HFF-Myc (cell line): ENCODE data around the gene PDE3B.

Source experiments
- DNase-seq: peaks from one replicate; pipeline ENCODE4 v3.0.0-alpha.2; 2011; ENCODE audit warnings: low read depth; ENCODE audit errors: extremely low read depth
- H3K4me3 ChIP-seq: replicated peaks from 2 replicates; pipeline ENCODE4 v1.5.1; 2011; ENCODE audit warnings: low read depth, mild to moderate bottlenecking, control low read depth, low read length
- TF ChIP-seq, protein P1 (sequence below): IDR thresholded peaks from 2 replicates; pipeline ENCODE4 v1.5.1; 2012; ENCODE audit warnings: mild to moderate bottlenecking, low read depth, low read length, control low read depth; ENCODE audit errors: missing control alignments

The PDE3B gene

DNA sequence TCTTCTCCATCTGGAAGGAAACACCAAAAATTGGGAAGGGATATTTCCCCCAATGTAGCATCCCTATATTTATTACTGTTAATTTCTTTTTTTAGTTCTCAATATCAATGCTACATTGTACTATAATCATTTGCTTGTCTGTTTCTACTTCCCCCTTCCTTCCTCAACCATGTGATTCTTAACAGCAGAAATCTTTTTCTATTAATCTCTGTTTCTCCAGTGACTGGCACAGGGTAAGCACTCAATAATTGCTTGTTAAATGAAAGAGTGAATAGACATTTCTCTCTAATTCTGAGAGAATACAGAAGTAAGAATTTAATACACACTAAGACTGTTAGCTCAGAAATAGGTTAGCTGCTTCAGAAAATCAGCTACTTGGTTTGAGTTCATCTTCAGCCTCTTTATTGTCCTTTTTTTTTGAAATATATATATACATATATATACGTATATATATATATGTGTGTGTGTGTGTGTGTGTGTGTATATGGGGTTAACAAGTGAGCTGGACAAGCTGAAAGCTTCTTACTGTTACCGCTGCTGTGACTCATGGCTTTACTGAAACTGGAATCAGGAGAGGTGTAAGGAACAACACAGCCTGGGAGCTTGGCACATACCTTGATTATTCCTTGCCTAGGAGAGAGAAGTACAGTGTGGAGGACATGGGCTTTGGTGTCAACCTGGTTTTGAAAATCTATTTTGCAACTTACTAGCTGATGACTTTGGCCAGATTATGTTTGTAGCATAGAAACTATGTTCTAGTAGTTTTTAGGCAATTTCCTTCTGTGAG is 26.2 kb upstream of the PDE3B start:
- H3K4me3 ChIP-seq: no peak overlapping the region
- TF ChIP-seq, protein P1, sequence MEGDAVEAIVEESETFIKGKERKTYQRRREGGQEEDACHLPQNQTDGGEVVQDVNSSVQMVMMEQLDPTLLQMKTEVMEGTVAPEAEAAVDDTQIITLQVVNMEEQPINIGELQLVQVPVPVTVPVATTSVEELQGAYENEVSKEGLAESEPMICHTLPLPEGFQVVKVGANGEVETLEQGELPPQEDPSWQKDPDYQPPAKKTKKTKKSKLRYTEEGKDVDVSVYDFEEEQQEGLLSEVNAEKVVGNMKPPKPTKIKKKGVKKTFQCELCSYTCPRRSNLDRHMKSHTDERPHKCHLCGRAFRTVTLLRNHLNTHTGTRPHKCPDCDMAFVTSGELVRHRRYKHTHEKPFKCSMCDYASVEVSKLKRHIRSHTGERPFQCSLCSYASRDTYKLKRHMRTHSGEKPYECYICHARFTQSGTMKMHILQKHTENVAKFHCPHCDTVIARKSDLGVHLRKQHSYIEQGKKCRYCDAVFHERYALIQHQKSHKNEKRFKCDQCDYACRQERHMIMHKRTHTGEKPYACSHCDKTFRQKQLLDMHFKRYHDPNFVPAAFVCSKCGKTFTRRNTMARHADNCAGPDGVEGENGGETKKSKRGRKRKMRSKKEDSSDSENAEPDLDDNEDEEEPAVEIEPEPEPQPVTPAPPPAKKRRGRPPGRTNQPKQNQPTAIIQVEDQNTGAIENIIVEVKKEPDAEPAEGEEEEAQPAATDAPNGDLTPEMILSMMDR: no peak
- no peak for DNase-seq

DNA sequence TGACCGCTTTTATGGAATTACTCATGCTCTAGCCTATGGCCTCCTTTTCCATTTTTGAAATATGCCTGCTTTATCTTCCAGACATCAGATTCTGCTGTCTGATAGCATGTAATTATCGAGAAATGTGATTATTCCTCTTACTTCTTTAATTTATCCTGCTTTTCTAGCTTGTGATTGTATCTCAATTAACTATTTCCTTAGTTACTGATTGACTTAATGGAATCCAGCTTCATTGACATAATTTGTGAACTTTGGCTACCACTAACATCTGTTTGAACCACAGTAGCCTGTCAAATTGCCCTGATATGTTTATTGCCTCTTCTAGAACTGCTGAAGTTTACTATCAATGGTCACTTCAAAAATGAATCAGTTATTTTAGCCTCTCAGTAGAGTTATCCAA is 25.5 kb upstream of the PDE3B start:
- H3K4me3 ChIP-seq: no peak overlapping the region
- TF ChIP-seq, protein P1: no peak
- no peak for DNase-seq

GRCh38 chr11:14619603-14620531 is 23.7 kb upstream of the PDE3B start:
- no peak overlapping the region for H3K4me3 ChIP-seq
- no peak for DNase-seq
- TF ChIP-seq, protein P1: no peak

- no peak overlapping the region for H3K4me3 ChIP-seq
- TF ChIP-seq, protein P1: no peak
- no peak for DNase-seq
Measured at GRCh38 chr11:14622223-14622954, 21.2 kb upstream of the PDE3B start.

- H3K4me3 ChIP-seq: no peak overlapping the region
- TF ChIP-seq, protein P1: no peak
- no peak for DNase-seq
Measured at GRCh38 chr11:14623036-14623435, 20.6 kb upstream of the PDE3B start.

DNA sequence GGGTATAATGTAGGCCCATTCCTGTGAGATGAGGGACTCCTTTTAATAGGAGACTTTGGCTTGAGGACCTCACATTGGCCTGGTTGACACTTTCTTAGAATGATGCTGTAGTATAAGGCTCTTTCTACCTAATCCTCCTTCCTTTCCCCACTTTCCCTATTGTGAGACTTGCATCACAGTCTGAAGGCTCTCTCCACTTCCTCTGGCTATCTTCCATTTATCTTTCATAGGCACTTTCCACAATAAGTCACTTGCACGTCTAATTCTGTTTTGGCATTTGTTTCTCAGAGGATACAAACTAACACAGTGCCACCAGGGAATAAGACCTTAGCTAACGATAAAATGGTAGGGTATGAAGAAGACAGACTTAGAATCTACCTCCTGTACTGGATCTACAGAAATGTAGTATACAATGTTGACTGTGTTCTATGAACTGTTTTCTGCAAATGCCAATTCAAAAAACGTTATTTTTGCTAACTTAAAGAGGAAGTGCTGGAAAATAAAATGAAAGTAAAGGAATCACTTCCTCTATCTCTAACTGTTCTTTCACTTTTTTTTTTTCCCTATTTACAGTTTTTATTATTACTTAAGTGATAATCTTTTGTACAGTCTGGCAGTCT is 17.9 kb upstream of the PDE3B start:
- H3K4me3 ChIP-seq: no peak overlapping the region

More for the DNA sequence above, 17.9 kb upstream of the PDE3B start:
- TF ChIP-seq, protein P1: no peak
- DNase-seq: no peak
